OCI-LY7 (cell line): ENCODE results near the gene SART3. TPM values are rescaled to one million over a fixed set of nuclear protein-coding genes. Genes with fewer than 3 reads are reported as not detected.

Experiments used
- BruUV-seq: library from RNA; stranded (reverse); fragments of 400-500 nt; replicated peaks from 2 replicates; lab custom pipeline; 2021; lab: Mats Ljungman, UMichigan
- CTCF ChIA-PET: fragments of 300-600 bp; sonication (Branson Sonifier 250); formaldehyde crosslinking; loops from one replicate; lab custom pipeline; 2022; ENCODE audit warnings: antibody characterized with exemption; ENCODE audit not compliant: unreplicated experiment; lab: Charles Lee
- POLR2A ChIA-PET: fragments of 300-600 bp; sonication (Branson Sonifier 250); formaldehyde crosslinking; loops from one replicate; lab custom pipeline; 2022; ENCODE audit warnings: antibody characterized with exemption; lab: Charles Lee
- DNase-seq: peaks from one replicate; pipeline ENCODE4 v3.0.0-alpha.2; 2015; ENCODE audit warnings: low spot score
- H2AFZ ChIP-seq: fragments of 200-600 bp; sonication (generic), shearing (Covaris generic); 2 replicates; pipeline ENCODE4 v1.6.1; 2014; ENCODE audit warnings: mild to moderate bottlenecking, antibody characterized with exemption, low read length, moderate library complexity
- H3K27ac ChIP-seq: fragments of 200-600 bp; sonication (generic); 2 replicates; pipeline ENCODE4 v1.5.1; 2014; ENCODE audit warnings: mixed run types, low read depth, mild to moderate bottlenecking, moderate library complexity, low read length, inconsistent platforms; ENCODE audit not compliant: poor library complexity, severe bottlenecking
- H3K36me3 ChIP-seq: fragments of 200-600 bp; sonication (generic); 2 replicates; pipeline ENCODE4 v1.6.1; 2014; ENCODE audit warnings: mild to moderate bottlenecking, antibody characterized with exemption, low read length, moderate library complexity, mixed read lengths; ENCODE audit not compliant: insufficient read depth
- H3K4me1 ChIP-seq: fragments of 200-600 bp; sonication (generic); 2 replicates; pipeline ENCODE4 v1.5.1; 2014; ENCODE audit warnings: mild to moderate bottlenecking, low read length; ENCODE audit not compliant: insufficient read depth, poor library complexity, severe bottlenecking
- H3K4me2 ChIP-seq: fragments of 200-600 bp; sonication (generic); 2 replicates; pipeline ENCODE4 v1.6.1; 2014; ENCODE audit warnings: mild to moderate bottlenecking, low read length
- H3K4me3 ChIP-seq: fragments of 200-600 bp; sonication (generic); 2 replicates; pipeline ENCODE4 v1.5.1; 2014; ENCODE audit warnings: mild to moderate bottlenecking, low read depth, low read length; ENCODE audit not compliant: poor library complexity, severe bottlenecking
- H3K79me2 ChIP-seq: fragments of 200-600 bp; sonication (generic); 2 replicates; pipeline ENCODE4 v1.6.1; 2016; ENCODE audit warnings: low read depth, mild to moderate bottlenecking, low read length, moderate library complexity, mixed read lengths; ENCODE audit not compliant: insufficient read depth
- H3K9me2 ChIP-seq: fragments of 200-600 bp; sonication (generic); 2 replicates; pipeline ENCODE4 v1.6.1; 2016; ENCODE audit warnings: mild to moderate bottlenecking, low read length, mixed read lengths; ENCODE audit not compliant: insufficient read depth
- H3K9me3 ChIP-seq: fragments of 200-600 bp; sonication (generic); 2 replicates; pipeline ENCODE4 v1.6.1; 2014; ENCODE audit warnings: mild to moderate bottlenecking, mixed run types, low read length, mixed read lengths
- H4K20me1 ChIP-seq: fragments of 200-600 bp; sonication (generic); 2 replicates; pipeline ENCODE4 v1.6.1; 2014; ENCODE audit warnings: mild to moderate bottlenecking, antibody characterized with exemption, low read length, moderate library complexity, mixed read lengths; ENCODE audit not compliant: insufficient read depth
- EZH2phosphoT487 ChIP-seq: fragments of 200-600 bp; sonication (generic); IDR thresholded peaks from 2 replicates; pipeline ENCODE4 v1.6.1; 2018; ENCODE audit warnings: low read depth, borderline replicate concordance, mild to moderate bottlenecking, mixed run types, antibody characterized with exemption, low read length, moderate library complexity, mixed read lengths
- intact Hi-C: fragments of 100-400 bp; cut with micrococcal nuclease; formaldehyde crosslinking; loops from one replicate; pipeline ENCODE4 v1.10.0; 2022; ENCODE audit not compliant: unreplicated experiment
- total RNA-seq, 2 experiments: library from RNA; depleted of rRNA in 1 of 2; stranded (reverse); fragments of >200 nt in 1 of 2; shearing (Covaris generic) in 1 of 2; gene quantifications; 2 replicates each; pipeline ENCODE4 v1.2.3, GENCODE V29; 2014 to 2022
- TF ChIP-seq, protein P1 (sequence below): fragments of 200-600 bp; sonication (generic); conservative IDR thresholded peaks from 2 replicates; pipeline ENCODE4 v1.5.1; 2014; ENCODE audit warnings: mild to moderate bottlenecking, antibody characterized with exemption, low read length, moderate library complexity, mixed read lengths

Gene SART3
- total RNA-seq, 2 experiments from 2014 or later = 143 to 211 TPM

- Histone ChIP-seq H3K4me3 (no peak overlapping the region), H3K4me1 (no peaks in the 10 kb centered on the region), H3K27ac (no peak overlapping the region), H3K9me2 (no peaks in the 10 kb centered on the region), H3K9me3 (no peaks in the 10 kb centered on the region), H3K36me3 (no peaks in the 10 kb centered on the region), H4K20me1 (no peaks in the 10 kb centered on the region), H3K4me2 (no peak overlapping the region), H2AFZ (no peak overlapping the region), H3K79me2 (no peaks in the 10 kb centered on the region)
- POLR2A ChIA-PET = no interaction called here
- no TSS peak for BruUV-seq
- intact Hi-C loops = no loop called here
- TF ChIP-seq, protein P1, sequence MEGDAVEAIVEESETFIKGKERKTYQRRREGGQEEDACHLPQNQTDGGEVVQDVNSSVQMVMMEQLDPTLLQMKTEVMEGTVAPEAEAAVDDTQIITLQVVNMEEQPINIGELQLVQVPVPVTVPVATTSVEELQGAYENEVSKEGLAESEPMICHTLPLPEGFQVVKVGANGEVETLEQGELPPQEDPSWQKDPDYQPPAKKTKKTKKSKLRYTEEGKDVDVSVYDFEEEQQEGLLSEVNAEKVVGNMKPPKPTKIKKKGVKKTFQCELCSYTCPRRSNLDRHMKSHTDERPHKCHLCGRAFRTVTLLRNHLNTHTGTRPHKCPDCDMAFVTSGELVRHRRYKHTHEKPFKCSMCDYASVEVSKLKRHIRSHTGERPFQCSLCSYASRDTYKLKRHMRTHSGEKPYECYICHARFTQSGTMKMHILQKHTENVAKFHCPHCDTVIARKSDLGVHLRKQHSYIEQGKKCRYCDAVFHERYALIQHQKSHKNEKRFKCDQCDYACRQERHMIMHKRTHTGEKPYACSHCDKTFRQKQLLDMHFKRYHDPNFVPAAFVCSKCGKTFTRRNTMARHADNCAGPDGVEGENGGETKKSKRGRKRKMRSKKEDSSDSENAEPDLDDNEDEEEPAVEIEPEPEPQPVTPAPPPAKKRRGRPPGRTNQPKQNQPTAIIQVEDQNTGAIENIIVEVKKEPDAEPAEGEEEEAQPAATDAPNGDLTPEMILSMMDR = no peak
- TF ChIP-seq EZH2phosphoT487 = no peak
- CTCF ChIA-PET = no interaction called here
- DNase-seq = no peak
These were observed 41.3 kb upstream of the SART3 start for GRCh38 chr12:108602209-108602705.

DNA sequence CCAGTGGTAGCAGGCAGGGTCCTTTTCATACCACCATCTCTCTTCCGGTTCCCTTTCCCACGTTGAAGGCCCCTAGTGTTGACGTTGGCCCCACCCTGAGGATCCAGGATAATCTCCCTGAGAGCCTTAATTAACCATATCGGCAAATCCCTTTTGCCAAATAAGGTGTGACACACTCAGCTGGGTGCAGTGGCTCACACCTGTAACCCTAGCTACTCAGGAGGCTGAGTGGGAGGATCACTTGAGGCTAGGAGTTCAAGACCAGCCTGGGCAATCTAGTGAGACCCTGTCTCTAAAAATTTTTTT is 39.7 kb upstream of the SART3 start:
- TF ChIP-seq, protein P1 = no peak
- TF ChIP-seq EZH2phosphoT487 = no peak
- H3K4me1 ChIP-seq = no peaks in the 10 kb centered on the region
- H3K4me2 ChIP-seq = no peak overlapping the region
- no peaks in the 10 kb centered on the region for H3K79me2 ChIP-seq
- H4K20me1 ChIP-seq = no peaks in the 10 kb centered on the region
- CTCF ChIA-PET = no interaction called here
- H3K27ac ChIP-seq = no peak overlapping the region
- H3K4me3 ChIP-seq = no peak overlapping the region
- POLR2A ChIA-PET = interaction anchor here (0.6 kb wide), 1 partner anchor 12 kb away, joined by 6 read pairs; no protein-coding TSS in a partner anchor
- no peaks in the 10 kb centered on the region for H3K36me3 ChIP-seq
- no peak for DNase-seq
- H3K9me2 ChIP-seq = no peaks in the 10 kb centered on the region
- intact Hi-C loops = no loop called here
- H2AFZ ChIP-seq = no peak overlapping the region
- BruUV-seq = no TSS peak
- no peaks in the 10 kb centered on the region for H3K9me3 ChIP-seq

- Histone ChIP-seq H3K36me3 (no peaks in the 10 kb centered on the region), H3K9me3 (no peaks in the 10 kb centered on the region), H3K79me2 (no peaks in the 10 kb centered on the region), H4K20me1 (no peaks in the 10 kb centered on the region), H2AFZ (no peak overlapping the region), H3K9me2 (no peaks in the 10 kb centered on the region), H3K27ac (no peak overlapping the region), H3K4me3 (no peak overlapping the region), H3K4me1 (no peaks in the 10 kb centered on the region), H3K4me2 (no peak overlapping the region)
- ChIA-PET POLR2A (no interaction called here), CTCF (no interaction called here)
- intact Hi-C loops = no loop called here
- BruUV-seq = no TSS peak
- no peak for DNase-seq
- TF ChIP-seq, protein P1 = 0 out of 2 replicates have a peak, but pooled peaks have one; percentile 12
- TF ChIP-seq EZH2phosphoT487 = no peak
These were observed 39.2 kb upstream of the SART3 start for GRCh38 chr12:108599948-108600701.
